Mesendoderm (in vitro differentiated cells): ENCODE results near the gene WIPF3.
A peak's percentile ranks its signal among the peaks of the same experiment; 100 is the strongest.

Experiments
- DNase-seq: peaks from one replicate; pipeline ENCODE4 v3.0.0; 2013
- H2AK5ac ChIP-seq: 2 replicates; pipeline ENCODE4 v1.6.1; 2013; ENCODE audit warnings: low read length, inconsistent platforms
- H2BK120ac ChIP-seq: 2 replicates; pipeline ENCODE4 v1.6.1; 2013; ENCODE audit warnings: low read depth, mild to moderate bottlenecking, low read length, moderate library complexity, mixed read lengths
- H2BK15ac ChIP-seq: replicated peaks from 2 replicates; pipeline ENCODE4 v1.6.1; 2013; ENCODE audit warnings: low read depth, mild to moderate bottlenecking, moderate library complexity
- H2BK5ac ChIP-seq: 2 replicates; pipeline ENCODE4 v1.6.1; 2013; ENCODE audit warnings: low read length, inconsistent platforms
- H3K18ac ChIP-seq: 2 replicates; pipeline ENCODE4 v1.6.1; 2013; ENCODE audit warnings: mild to moderate bottlenecking, low read length, mixed read lengths
- H3K23ac ChIP-seq: one replicate; pipeline ENCODE4 v1.6.1; 2013; ENCODE audit warnings: low read length
- H3K27ac ChIP-seq: 2 replicates; pipeline ENCODE4 v1.5.1; 2013; ENCODE audit warnings: low read depth, mild to moderate bottlenecking, inconsistent platforms, low read length, moderate library complexity
- H3K27me3 ChIP-seq: 2 replicates; pipeline ENCODE4 v1.6.1; 2013; ENCODE audit warnings: low read length, control low read depth, mild to moderate bottlenecking, inconsistent platforms; ENCODE audit not compliant: insufficient read depth, poor library complexity
- H3K36me3 ChIP-seq: 2 replicates; pipeline ENCODE4 v1.6.1; 2013; ENCODE audit warnings: low read length, inconsistent platforms; ENCODE audit not compliant: control insufficient read depth, insufficient read depth
- H3K4ac ChIP-seq: one replicate; pipeline ENCODE4 v1.6.1; 2013; ENCODE audit warnings: low read depth, mild to moderate bottlenecking, low read length, moderate library complexity
- H3K4me1 ChIP-seq: 2 replicates; pipeline ENCODE4 v1.6.1; 2013; ENCODE audit warnings: low read depth, low read length, inconsistent platforms; ENCODE audit not compliant: control insufficient read depth
- H3K4me2 ChIP-seq: 2 replicates; pipeline ENCODE4 v1.6.1; 2013; ENCODE audit warnings: low read length
- H3K4me3 ChIP-seq: 2 replicates; pipeline ENCODE4 v1.5.1; 2013; ENCODE audit warnings: mild to moderate bottlenecking, low read length
- H3K56ac ChIP-seq: one replicate; pipeline ENCODE4 v1.6.1; 2013; ENCODE audit warnings: low read length
- H3K79me1 ChIP-seq: 2 replicates; pipeline ENCODE4 v1.6.1; 2013; ENCODE audit warnings: low read length, inconsistent platforms
- H3K79me2 ChIP-seq: 2 replicates; pipeline ENCODE4 v1.6.1; 2013; ENCODE audit warnings: mild to moderate bottlenecking, low read length; ENCODE audit not compliant: control insufficient read depth, insufficient read depth
- H3K9ac ChIP-seq: 2 replicates; pipeline ENCODE4 v1.6.1; 2013; ENCODE audit warnings: low read length, inconsistent platforms
- H4K5ac ChIP-seq: one replicate; pipeline ENCODE4 v1.6.1; 2013; ENCODE audit warnings: low read length
- H4K8ac ChIP-seq: one replicate; pipeline ENCODE4 v1.6.1; 2013; ENCODE audit warnings: low read depth, mild to moderate bottlenecking, control low read depth, low read length, moderate library complexity
- WGBS: extraction: QIAGEN DNeasy Blood & Tissue Kit; methylation state at CpG from one replicate; pipeline ENCODE4 v1.1.7; 2013; ENCODE audit warnings: low lambda C conversion rate, missing lambda C conversion rate; ENCODE audit not compliant: insufficient coverage; ENCODE audit errors: extremely low coverage; 5-methylcytosine and 5-hydroxymethylcytosine counted together

WIPF3 gene

GRCh38 chr7:29852457-29852856 is 46.1 kb downstream of the WIPF3 start:
- H3K18ac ChIP-seq, result no peak overlapping the region
- H2BK15ac ChIP-seq, result no peak overlapping the region
- DNase-seq, result no peak
- H3K27me3 ChIP-seq, result no peaks in the 10 kb centered on the region
- no peaks in the 10 kb centered on the region for H3K4me1 ChIP-seq
- H3K79me1 ChIP-seq, result no peaks in the 10 kb centered on the region
- no peak overlapping the region for H4K5ac ChIP-seq
- no peak overlapping the region for H2BK5ac ChIP-seq
- H2AK5ac ChIP-seq, result no peak overlapping the region
- no peaks in the 10 kb centered on the region for H3K79me2 ChIP-seq
- H3K27ac ChIP-seq, result no peak overlapping the region
- no peak overlapping the region for H3K4me3 ChIP-seq
- H4K8ac ChIP-seq, result no peak overlapping the region
- no peak overlapping the region for H3K9ac ChIP-seq
- no peak overlapping the region for H3K56ac ChIP-seq
- H3K4me2 ChIP-seq, result no peak overlapping the region
- H2BK120ac ChIP-seq, result no peak overlapping the region
- H3K4ac ChIP-seq, result no peak overlapping the region
- H3K23ac ChIP-seq, result no peak overlapping the region
- no CpG with 5 or more reads among the region's 1 CpG for WGBS
- no peaks in the 10 kb centered on the region for H3K36me3 ChIP-seq

- Histone ChIP-seq H3K36me3 (no peaks in the 10 kb centered on the region), H3K18ac (no peak overlapping the region), H3K56ac (no peak overlapping the region), H3K4ac (no peak overlapping the region), H3K9ac (no peak overlapping the region), H2BK15ac (no peak overlapping the region), H3K4me2 (no peak overlapping the region), H3K4me1 (no peaks in the 10 kb centered on the region), H4K5ac (no peak overlapping the region), H2BK5ac (no peak overlapping the region), H4K8ac (no peak overlapping the region), H3K79me1 (no peaks in the 10 kb centered on the region), H3K27ac (no peak overlapping the region), H3K4me3 (no peak overlapping the region), H3K23ac (no peak overlapping the region), H2BK120ac (no peak overlapping the region), H3K79me2 (no peaks in the 10 kb centered on the region), H2AK5ac (no peak overlapping the region), H3K27me3 (no peaks in the 10 kb centered on the region)
- no CpG with 5 or more reads among the region's 2 CpGs for WGBS
- peak; percentile 5 for DNase-seq
Measured at GRCh38 chr7:29853072-29853471, 46.8 kb downstream of the WIPF3 start.

GRCh38 chr7:29853789-29854188 is 47.5 kb downstream of the WIPF3 start:
- Histone ChIP-seq H3K4me1 (no peaks in the 10 kb centered on the region), H3K18ac (no peak overlapping the region), H3K27ac (no peak overlapping the region), H3K56ac (no peak overlapping the region), H3K79me2 (no peaks in the 10 kb centered on the region), H2BK5ac (no peak overlapping the region), H2BK120ac (no peak overlapping the region), H3K4me3 (no peak overlapping the region), H3K23ac (no peak overlapping the region), H3K4me2 (no peak overlapping the region), H4K8ac (no peak overlapping the region), H2AK5ac (no peak overlapping the region), H3K27me3 (no peaks in the 10 kb centered on the region), H2BK15ac (no peak overlapping the region), H4K5ac (no peak overlapping the region), H3K9ac (no peak overlapping the region), H3K79me1 (no peaks in the 10 kb centered on the region), H3K36me3 (no peaks in the 10 kb centered on the region), H3K4ac (no peak overlapping the region)
- no CpG with 5 or more reads among the region's 9 CpGs for WGBS
- no peak for DNase-seq

DNA sequence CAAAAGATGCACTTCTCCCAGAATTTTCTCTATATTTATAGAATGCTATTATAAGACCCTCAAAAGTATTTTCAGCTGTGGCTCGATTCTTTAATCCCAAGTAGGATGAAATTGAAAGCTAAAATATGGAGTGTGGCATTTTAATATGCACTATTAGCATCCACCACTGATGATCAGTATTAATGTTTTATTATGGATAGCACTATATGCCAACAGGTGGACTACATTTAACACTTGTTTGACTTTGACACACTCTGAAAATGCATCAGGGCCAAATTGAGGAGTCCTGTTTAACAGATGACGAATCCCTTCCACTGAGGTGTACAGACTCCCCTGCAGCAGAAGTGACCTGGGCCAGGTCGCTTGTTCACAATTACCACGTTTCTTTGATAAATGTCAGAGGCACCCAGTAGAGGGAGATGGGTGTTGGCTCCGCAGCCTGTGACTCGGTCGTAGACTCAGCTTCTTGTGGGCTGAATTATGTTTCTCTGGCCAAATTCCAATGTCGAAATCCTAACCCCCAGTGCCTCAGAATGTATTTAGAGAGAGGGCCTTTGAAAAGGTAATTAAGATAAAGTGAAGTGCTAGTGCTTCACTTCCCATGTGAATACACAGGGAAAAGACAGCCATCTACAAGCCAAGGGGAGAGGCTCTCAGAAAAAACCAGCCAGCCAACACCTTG is 48.1 kb downstream of the WIPF3 start:
- H4K8ac ChIP-seq, result no peak overlapping the region
- no peak overlapping the region for H3K4me2 ChIP-seq
- no peak overlapping the region for H2AK5ac ChIP-seq
- no peak overlapping the region for H3K4me3 ChIP-seq
- no peaks in the 10 kb centered on the region for H3K36me3 ChIP-seq
- no peaks in the 10 kb centered on the region for H3K79me2 ChIP-seq
- H3K27me3 ChIP-seq, result no peaks in the 10 kb centered on the region
- H2BK120ac ChIP-seq, result no peak overlapping the region
- WGBS, result no CpG with 5 or more reads among the region's 8 CpGs
- no peak overlapping the region for H3K27ac ChIP-seq
- H4K5ac ChIP-seq, result no peak overlapping the region
- H2BK15ac ChIP-seq, result no peak overlapping the region
- no peak overlapping the region for H3K23ac ChIP-seq
- H2BK5ac ChIP-seq, result no peak overlapping the region
- H3K79me1 ChIP-seq, result no peaks in the 10 kb centered on the region
- H3K9ac ChIP-seq, result no peak overlapping the region
- no peak overlapping the region for H3K56ac ChIP-seq
- H3K4ac ChIP-seq, result no peak overlapping the region
- DNase-seq, result peak; percentile 69
- H3K4me1 ChIP-seq, result no peaks in the 10 kb centered on the region
- H3K18ac ChIP-seq, result no peak overlapping the region

GRCh38 chr7:29857654-29858053 is 51.3 kb downstream of the WIPF3 start:
- H3K27me3 ChIP-seq, result no peaks in the 10 kb centered on the region
- no peak overlapping the region for H3K9ac ChIP-seq
- H4K5ac ChIP-seq, result no peak overlapping the region
- H3K36me3 ChIP-seq, result no peaks in the 10 kb centered on the region
- no peaks in the 10 kb centered on the region for H3K4me1 ChIP-seq
- H2BK120ac ChIP-seq, result no peak overlapping the region
- H3K4ac ChIP-seq, result no peak overlapping the region
- no peak overlapping the region for H3K56ac ChIP-seq
- no peak overlapping the region for H3K23ac ChIP-seq
- H3K4me3 ChIP-seq, result no peak overlapping the region
- no peak overlapping the region for H2BK5ac ChIP-seq
- no peak for DNase-seq
- no peak overlapping the region for H3K4me2 ChIP-seq
- H3K79me2 ChIP-seq, result no peaks in the 10 kb centered on the region
- H4K8ac ChIP-seq, result no peak overlapping the region
- H3K79me1 ChIP-seq, result no peaks in the 10 kb centered on the region
- H2BK15ac ChIP-seq, result no peak overlapping the region
- no peak overlapping the region for H2AK5ac ChIP-seq
- H3K27ac ChIP-seq, result no peak overlapping the region
- H3K18ac ChIP-seq, result no peak overlapping the region
